GM18526 (cell line): ENCODE measurements around the gene ARHGEF28.

ENCODE experiments used
- POLR2A ChIP-seq: IDR thresholded peaks from 3 replicates; pipeline ENCODE4 v1.6.1; 2011; ENCODE audit not compliant: insufficient read length; ENCODE audit errors: extremely low read depth

ARHGEF28 gene

DNA sequence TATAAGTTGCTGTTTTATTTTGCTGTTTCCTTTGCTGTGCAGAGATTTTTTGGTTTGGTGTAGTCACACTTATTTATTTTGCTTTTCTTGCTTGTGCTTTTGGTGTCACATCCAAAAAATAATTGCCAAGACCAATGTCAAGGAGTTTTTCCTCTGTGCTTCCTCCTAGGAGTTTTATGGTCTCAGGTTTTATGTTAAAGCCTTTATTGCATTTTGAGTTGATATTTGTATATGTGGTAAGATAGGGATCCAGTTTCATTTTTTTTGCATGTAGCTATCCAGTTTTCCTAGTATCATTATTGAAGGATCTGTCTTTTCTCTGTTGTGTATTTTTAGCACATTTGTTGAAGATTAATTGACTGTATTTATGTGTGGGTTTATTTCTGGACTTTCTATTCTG lies 210.6 kb downstream of the ARHGEF28 start:
- no peak for TF ChIP-seq POLR2A

DNA sequence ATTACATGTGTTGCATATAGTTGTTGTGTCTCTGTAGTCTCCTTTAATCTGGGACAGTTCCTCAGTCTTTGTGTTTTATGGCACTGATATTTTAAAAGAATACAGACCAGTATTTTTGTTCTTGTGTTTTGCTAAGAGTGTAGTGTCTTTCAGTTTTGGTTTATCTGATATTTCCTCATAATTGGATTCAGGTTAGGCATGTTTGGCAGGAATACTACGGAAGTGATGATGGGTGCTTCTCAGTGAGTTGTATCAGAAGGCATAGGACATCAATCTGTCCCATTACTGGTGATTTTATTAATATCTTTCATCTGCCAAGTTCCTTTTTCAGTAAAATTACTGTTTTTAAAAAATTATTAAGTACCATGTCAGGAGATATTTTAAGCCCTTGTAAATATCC lies 212.9 kb downstream of the ARHGEF28 start:
- no peak for TF ChIP-seq POLR2A

DNA sequence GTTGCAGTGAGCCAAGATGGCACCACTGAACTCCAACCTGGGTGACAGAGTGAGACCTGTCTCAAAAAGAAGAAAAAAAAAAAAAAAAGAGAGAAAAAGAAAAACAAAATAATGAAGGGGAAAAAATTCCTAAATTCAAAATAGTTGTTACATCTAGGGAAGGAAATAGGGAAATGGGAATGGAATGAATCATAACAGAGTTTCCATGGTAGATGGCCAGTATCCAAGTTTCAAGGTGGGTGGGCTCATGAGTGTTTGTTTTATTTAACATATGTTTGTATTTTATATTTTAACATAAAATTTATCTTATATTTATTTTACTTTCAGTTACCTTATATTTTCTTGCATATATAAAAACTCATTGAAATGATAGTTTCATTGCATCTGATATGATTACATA lies 215.6 kb downstream of the ARHGEF28 start:
- TF ChIP-seq POLR2A = no peak

DNA sequence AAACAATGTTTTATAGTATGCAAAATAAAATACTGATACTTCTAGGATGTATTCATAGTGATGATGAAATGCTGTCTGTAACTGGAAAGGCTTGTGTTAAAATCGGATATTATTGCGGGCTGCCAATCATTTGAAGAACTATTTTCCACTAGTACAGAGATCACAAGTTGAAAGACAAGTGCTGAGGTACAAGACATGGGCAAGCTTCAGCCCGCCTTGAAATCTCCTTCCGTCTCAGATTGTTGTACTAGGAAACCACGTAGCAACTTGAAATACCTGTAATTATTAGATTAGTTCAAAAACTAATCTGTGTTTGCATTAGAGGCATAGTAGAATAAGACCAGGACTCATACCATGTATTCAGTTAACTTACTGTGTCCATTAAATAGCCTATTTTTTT lies 218.2 kb downstream of the ARHGEF28 start:
- TF ChIP-seq POLR2A = no peak

DNA sequence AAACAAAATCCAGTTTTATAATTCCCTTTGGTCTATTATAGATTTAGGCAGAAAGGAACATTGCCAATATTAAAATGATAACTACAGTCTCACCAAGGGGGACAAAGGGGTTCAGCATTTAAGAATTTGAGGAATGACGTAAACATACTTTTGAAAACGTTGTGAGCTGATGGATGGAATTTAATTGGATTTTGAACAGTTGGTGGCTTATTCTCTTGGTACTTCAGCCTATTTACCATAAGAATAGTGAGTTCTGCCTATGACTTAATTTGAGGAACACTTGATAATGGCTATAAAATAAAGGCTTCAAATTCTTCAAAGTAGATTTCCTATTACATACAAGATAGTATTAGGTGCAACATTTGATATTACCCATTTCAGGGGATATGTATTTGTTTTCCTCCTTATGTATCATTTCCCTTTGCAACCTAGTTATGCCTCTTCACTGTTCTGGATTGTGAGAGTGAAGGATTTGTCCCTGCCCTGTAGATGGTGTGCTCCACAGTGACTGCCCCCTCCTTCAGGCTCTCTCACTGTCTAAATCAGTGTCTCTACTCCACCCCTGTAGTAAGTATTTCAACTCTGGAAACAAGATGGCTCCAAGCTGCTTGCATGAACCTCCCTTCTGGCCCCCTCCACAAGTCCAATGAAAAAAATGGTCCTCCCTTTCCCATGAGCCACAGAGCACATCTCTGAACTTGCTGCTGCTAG lies 225.6 kb downstream of the ARHGEF28 start:
- no peak for TF ChIP-seq POLR2A

DNA sequence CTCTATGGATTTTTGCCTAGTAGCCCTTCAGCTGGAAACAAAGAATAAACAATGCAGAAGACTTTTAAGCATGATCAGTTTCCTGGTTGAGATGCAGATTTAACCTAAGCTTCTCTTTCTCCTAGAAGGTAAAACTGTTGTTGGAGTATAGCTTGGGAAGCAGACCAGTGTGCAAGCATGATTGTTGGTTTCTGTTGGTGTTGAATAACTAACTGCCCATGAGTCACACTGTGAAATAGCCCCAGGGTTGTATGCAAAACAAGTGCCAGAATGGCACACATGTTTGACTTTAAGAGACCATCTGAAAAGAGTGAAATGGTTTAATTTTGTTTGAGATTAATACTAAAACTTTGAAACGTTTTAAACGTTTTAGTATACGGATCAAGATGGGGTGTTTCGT lies 227.1 kb downstream of the ARHGEF28 start:
- no peak for TF ChIP-seq POLR2A

DNA sequence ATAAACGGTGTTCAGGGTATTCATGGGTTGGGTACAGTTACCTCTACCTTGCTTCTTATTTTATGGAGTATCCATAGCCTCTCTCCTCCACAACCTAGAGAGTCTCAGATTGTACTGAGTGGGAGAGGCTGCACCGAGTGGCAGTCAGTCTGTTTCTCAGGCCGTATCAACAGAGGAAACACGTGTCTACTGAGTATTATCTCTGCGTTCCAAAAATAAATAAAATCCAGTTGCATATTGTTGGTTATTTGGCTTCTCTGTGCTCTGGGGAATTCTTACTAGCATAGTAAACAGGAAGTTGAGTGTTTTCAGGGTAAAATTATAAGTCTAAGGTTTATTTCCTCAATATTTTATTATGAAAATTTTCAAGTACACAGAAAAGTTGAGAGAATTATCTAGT lies 231.0 kb downstream of the ARHGEF28 start:
- TF ChIP-seq POLR2A = no peak

DNA sequence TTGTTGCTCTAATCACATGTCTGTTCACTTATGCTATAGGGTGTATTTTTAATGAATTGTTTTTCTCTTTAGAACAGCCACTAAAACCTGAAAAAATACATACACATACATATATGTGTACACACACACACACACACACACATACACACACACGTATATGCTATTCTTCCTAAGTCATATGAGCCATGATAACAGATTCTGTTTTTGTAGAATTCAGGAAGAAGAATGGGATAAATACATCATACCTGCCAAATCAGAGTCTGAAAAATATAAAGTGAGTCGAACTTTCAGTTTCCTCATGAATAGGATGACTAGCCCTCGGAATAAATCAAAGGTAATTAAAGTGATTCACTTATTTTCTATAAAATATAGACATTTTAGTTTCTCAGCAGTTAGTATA lies 231.4 kb downstream of the ARHGEF28 start:
- no peak for TF ChIP-seq POLR2A

DNA sequence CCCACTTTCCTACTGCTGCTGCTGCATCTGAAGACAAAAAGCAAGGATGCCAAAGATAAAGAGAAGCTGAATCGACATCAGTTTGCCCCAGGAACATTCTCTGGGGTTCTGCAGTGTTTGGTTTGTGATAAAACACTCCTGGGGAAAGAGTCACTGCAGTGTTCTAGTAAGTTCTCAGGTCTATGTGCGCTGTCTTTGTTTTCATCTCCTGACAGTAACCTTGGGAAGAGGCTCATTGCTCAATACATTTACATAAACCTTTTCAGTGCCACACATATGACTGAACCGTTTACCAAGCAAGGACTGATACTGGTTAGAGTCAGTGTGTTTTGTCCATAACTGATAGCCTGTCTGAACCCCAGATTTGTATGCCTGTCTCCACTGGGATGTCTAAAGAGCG lies 232.1 kb downstream of the ARHGEF28 start:
- TF ChIP-seq POLR2A = no peak

DNA sequence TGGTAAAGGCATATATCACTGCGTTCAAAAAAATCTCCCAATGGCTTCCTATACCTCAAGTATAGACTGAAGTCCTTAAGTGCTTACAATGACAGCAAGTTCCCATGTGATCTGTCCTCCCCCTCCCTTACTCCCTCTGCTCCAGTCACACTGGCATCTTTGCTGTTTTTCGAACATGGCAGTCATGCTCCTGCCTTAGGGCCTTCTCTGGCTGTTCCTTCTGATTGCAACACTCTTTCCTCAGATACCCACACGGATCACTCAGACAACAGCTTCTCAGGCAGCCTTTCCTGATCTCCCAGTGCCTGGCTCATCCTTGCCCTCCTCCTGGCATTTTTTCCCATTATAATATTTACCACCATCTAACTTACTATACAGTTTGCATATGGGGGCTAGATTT lies 232.8 kb downstream of the ARHGEF28 start:
- TF ChIP-seq POLR2A = no peak

DNA sequence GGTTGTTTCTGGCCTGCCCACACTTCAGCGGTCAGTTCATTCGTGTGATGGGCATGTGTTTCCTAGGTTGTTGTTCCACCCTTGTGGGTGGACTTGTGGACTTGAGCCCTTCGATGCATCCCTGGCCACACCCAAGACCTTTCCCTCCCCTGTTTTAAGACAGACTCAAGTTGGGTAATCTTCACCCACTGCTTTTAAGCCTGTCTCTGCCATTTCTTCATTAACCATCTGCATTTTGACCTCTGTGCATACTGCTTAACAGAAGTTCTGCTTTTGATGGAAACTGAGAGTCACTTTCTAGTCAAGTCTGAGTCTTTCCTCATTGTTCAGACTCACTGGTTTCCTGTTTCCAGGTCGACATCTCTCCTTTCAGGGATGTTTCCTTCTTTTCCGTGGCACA lies 233.7 kb downstream of the ARHGEF28 start:
- no peak for TF ChIP-seq POLR2A

DNA sequence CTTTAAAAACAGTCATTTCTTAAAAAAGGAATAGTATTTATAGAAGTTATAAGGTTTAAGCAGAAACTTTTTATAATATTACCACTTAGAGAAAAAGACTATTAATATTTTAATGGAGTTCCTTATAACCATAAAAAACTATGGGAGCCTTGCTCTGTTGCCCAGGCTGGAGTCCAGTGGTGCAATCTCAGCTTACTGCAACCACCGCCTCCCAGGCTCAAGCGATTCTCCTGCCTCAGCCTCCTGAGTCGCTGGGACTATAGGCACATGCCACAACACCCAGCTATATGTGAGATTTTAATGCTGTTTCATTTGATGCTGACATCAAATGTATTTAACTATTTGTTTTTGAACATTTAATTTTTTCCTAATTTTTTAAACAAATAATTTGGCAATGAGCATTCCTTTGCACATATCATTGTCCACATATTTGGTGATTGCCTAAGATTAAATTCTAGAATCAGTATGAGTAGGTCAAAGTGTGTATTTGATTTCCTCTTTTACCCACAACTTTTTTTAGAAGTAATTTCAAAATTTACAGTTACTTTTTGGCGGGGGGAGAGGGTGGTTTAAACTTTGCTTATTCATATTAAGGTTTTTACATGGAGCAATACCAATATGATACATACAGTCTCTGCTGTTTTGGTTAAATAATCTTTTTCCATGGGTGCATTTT lies 235.5 kb downstream of the ARHGEF28 start:
- TF ChIP-seq POLR2A = no peak

DNA sequence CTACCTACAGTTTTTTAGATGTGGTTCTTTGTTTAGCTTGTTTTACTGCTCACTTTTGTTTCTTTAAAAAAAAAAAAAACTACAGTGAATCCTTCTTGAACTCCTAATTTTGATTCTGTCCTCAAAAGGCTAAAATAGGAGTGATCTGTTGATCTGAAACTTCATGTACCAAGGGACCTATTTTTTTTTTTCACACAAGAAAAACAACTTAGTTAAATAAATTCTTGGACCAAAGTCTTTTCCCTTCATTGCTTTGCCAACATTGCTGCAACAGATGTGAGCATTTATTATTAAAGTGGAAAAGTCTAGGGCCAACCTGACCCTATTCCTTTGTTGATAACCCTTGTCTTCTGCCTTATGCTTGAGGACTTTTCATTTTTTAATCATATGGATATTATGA lies 236.8 kb downstream of the ARHGEF28 start:
- TF ChIP-seq POLR2A = no peak

DNA sequence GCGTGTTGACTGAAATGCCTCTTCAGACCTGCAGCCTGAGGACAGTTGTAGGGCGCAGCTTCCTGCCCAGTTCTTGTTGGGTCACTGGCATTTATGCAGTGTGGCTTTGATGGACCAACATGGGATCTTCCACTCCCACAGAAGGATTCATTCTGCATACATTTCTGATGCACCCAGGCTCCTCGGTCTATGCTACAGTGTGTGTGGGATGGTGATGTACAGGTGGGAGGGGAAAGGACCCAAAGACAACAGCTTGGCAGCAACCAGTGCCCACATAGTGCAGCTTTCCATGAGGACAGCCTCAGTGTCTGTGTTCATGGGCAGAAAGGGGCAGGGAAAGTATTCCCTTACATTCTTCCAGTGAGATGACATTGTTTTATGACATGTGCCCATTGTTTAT lies 237.9 kb downstream of the ARHGEF28 start:
- no peak for TF ChIP-seq POLR2A

DNA sequence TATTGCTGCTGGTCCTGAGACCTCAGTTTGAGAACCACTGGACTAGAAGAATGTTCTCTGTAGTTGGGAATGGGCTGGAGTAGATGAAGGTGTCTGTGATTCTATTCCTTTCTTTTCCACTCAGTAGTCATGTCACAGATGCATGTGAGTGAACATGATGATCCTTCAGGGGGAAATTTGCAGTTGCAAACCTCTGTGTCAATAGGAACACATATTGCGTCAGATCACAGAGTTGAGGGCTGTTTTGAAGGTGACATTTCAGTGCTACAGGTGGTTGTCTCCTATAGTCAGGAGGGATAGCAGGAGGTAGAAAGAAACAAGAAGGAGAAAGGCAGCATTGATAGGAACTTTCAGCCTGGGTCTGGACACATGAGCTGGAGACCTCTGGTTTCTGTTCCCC lies 239.3 kb downstream of the ARHGEF28 start:
- TF ChIP-seq POLR2A = no peak

DNA sequence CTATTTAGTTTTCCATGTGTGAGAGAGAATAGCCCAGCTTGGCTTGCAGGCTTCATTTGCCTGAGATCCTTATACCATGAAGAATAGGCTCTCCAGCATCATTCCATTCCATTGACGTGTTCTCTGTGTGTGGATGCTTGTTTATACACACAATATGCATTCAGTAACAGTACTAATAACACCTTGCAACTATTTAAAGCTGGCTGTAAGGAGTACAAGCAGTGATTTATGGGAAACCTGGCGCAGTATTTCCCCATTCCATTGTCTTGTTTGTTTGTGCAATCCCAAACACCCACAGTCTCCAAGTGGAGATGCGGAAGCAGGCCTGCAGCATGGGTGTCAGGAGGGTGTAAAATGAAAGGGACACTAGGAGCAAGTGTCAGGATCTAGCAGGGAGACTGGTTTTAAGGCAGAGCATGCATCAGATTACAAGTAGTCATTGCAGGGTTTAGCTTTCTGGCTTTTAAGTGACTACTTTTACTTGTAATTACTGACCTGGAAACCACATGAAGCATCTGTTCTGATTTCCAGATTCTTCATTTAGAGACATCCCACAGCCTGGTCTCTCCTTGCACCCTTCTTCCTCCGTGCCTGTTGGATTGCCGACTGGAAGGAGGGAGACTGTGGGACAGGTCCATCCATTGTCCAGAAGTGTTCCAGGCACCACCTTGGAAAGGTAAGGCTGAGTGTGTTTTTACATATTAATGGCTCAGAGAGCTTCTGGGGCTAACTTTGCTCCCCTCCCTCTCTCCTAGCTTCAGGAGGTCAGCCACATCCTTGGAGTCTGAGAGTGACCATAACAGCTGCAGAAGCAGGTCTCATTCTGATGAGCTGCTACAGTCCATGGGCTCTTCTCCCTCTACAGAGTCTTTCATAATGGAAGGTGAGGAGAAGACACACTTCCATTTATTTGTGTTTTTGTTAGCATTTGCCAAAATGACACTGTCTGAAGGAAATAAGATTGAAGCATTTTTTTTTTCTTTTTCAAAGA lies 241.6 kb downstream of the ARHGEF28 start:
- TF ChIP-seq POLR2A = no peak
